Naive thymus-derived CD4-positive, alpha-beta T cell (primary cell): Measurements from ENCODE around the gene CAMKK2. TPM values are rescaled to one million over a fixed set of nuclear protein-coding genes. Genes with fewer than 3 reads are reported as not detected.

Experiments
- ATAC-seq: fragments of 150-1000 bp; cut with Tn5 transposase; 2 replicates; pipeline ENCODE4 v1.10.0; 2021; ENCODE audit warnings: mild to moderate bottlenecking, moderate library complexity
- CTCF ChIA-PET: fragments of 350-600 bp; sonication (Branson Sonifier 250); formaldehyde crosslinking; loops from one replicate; lab custom pipeline; 2021; ENCODE audit warnings: antibody characterized with exemption; lab: Charles Lee
- POLR2A ChIA-PET: fragments of 350-600 bp; sonication (Branson Sonifier 250); formaldehyde crosslinking; loops from one replicate; lab custom pipeline; 2021; ENCODE audit warnings: antibody characterized with exemption, inconsistent platforms; lab: Charles Lee
- DNase-seq, 9 donors: peaks; one replicate each; pipeline versions ENCODE4 v3.0.0 to v3.0.0-alpha.2; 2020 to 2022; ENCODE audit warnings: mixed read lengths in 1 of 9
- H3K27ac ChIP-seq: one replicate; pipeline ENCODE4 v1.7.0; 2013; ENCODE audit warnings: mild to moderate bottlenecking, low read depth, low read length, moderate library complexity
- H3K27me3 ChIP-seq, 2 donors: one replicate each; pipeline ENCODE4 v1.7.0; 2013; ENCODE audit warnings: low read length in 2 of 2, mild to moderate bottlenecking in 2 of 2, moderate library complexity in 2 of 2; ENCODE audit not compliant: control insufficient read depth in 2 of 2, insufficient read depth in 2 of 2
- H3K36me3 ChIP-seq, 3 experiments: 1 replicate in 2 of 3; 2 replicates in 1 of 3; pipeline ENCODE4 v1.7.0; 2013; ENCODE audit warnings: low read length in 3 of 3, mild to moderate bottlenecking in 3 of 3, moderate library complexity in 1 of 3; ENCODE audit not compliant: insufficient read depth in 3 of 3, control insufficient read depth in 2 of 3
- H3K4me1 ChIP-seq, 2 donors: one replicate each; pipeline ENCODE4 v1.7.0; 2013; ENCODE audit warnings: low read length in 2 of 2, mild to moderate bottlenecking in 2 of 2, moderate library complexity in 1 of 2; ENCODE audit not compliant: control insufficient read depth in 2 of 2, insufficient read depth in 2 of 2
- H3K4me3 ChIP-seq: 2 replicates; pipeline ENCODE4 v1.7.0; 2013; ENCODE audit warnings: mild to moderate bottlenecking, low read length
- H3K9me3 ChIP-seq, 3 experiments: 1 replicate in 2 of 3; 2 replicates in 1 of 3; pipeline ENCODE4 v1.7.0; 2013; ENCODE audit warnings: low read length in 3 of 3; ENCODE audit not compliant: control insufficient read depth in 2 of 3
- H3K27ac Mint-ChIP-seq, 9 donors: one replicate each; pipeline ENCODE4 v1.8.0; 2020 to 2022; ENCODE audit warnings: mixed read lengths in 9 of 9, mild to moderate bottlenecking in 8 of 9, moderate library complexity in 5 of 9, inconsistent platforms in 2 of 9
- H3K27me3 Mint-ChIP-seq, 5 donors: one replicate each; pipeline ENCODE4 v1.8.0; 2021 to 2022; ENCODE audit warnings: mixed read lengths in 5 of 5, mild to moderate bottlenecking in 1 of 5
- H3K36me3 Mint-ChIP-seq, 5 donors: one replicate each; pipeline ENCODE4 v1.8.0; 2020 to 2022; ENCODE audit warnings: mixed read lengths in 5 of 5, mild to moderate bottlenecking in 3 of 5, inconsistent platforms in 1 of 5
- H3K4me1 Mint-ChIP-seq, 7 donors: one replicate each; pipeline ENCODE4 v1.8.0; 2020 to 2022; ENCODE audit warnings: mixed read lengths in 7 of 7, mild to moderate bottlenecking in 3 of 7, inconsistent platforms in 1 of 7
- H3K4me3 Mint-ChIP-seq, 10 donors: one replicate each; pipeline ENCODE4 v1.8.0; 2020 to 2022; ENCODE audit warnings: mild to moderate bottlenecking in 10 of 10, mixed read lengths in 10 of 10, moderate library complexity in 6 of 10, inconsistent platforms in 2 of 10
- H3K9me3 Mint-ChIP-seq, 11 donors: one replicate each; pipeline ENCODE4 v1.8.0; 2020 to 2022; ENCODE audit warnings: mixed read lengths in 11 of 11, mild to moderate bottlenecking in 4 of 11, inconsistent platforms in 1 of 11, moderate library complexity in 1 of 11
- intact Hi-C, 2 donors: fragments of 100-400 bp; cut with micrococcal nuclease; formaldehyde crosslinking; loops; one replicate each; pipeline ENCODE4 v1.15.1; 2023
- polyA plus RNA-seq, 2 donors: library from polyadenylated mRNA; unstranded; fragments of 300-500 nt; fragmentation: Illumina TruSeq; gene quantifications; one replicate each; pipeline ENCODE4 v1.2.3, GENCODE V29; 2021
- total RNA-seq, 6 experiments: library from RNA in 5 of 6; stranded (reverse) in 5 of 6; gene quantifications; 1 replicate in 5 of 6; 2 replicates in 1 of 6; pipeline ENCODE4 v1.2.3 and lab custom pipeline; 2021 to 2026

CAMKK2 gene
- total and polyA plus RNA-seq, 7 experiments from 2014 or later = 13.9 to 38.7 (median 15.5) TPM

DNA sequence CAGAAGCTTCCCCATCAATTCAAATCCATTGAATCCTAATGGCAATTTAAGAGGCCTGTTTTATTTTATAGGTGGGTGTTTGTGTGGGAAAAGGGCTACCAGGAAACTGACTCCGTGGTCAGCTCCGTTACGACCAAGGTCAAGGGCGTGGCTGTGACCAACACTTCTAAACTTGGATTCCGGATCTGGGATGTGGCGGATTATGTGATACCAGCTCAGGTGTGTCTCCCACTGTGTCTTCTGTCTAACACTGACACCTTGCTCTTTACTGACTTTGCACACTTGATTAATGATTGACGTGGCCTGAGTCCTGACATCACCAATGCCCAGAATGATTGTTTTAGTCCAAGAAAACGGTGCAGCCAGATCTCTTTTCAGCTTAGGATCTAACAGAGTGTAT, 79.4 kb downstream of the CAMKK2 start:
- ChIA-PET POLR2A (interaction anchor here (0.7 to 1.3 kb wide), 3 partner anchors 20 to 83 kb away, joined by 3 read pairs; no protein-coding TSS in a partner anchor), CTCF (interaction anchor here (0.6 to 1.1 kb wide), 2 partner anchors 9 to 523 kb away, joined by 3 to 6 read pairs; no protein-coding TSS in a partner anchor)
- ATAC-seq (no peak), DNase-seq (no peak)
- Mint-ChIP-seq H3K27ac (peak overlapping the region in 5 of 9 donors; percentile 7 to 70 (median 60)), H3K36me3 (peaks cover 3 to 47% (median 15%) of the 10 kb centered on the region in 5 donors), H3K27me3 (no peaks in the 10 kb centered on the region), H3K4me3 (no peak overlapping the region), H3K4me1 (peaks cover 0 to 49% (median 21%) of the 10 kb centered on the region in 7 donors), H3K9me3 (peaks cover 0 to 3% (median 0%) of the 10 kb centered on the region in 11 donors)
- no peak overlapping the region for H3K27ac ChIP-seq
- no peak overlapping the region for H3K4me3 ChIP-seq
- intact Hi-C loops = no loop called here
- H3K36me3 ChIP-seq = peaks cover 0 to 30% (median 0%) of the 10 kb centered on the region in 3 experiments
- no peaks in the 10 kb centered on the region for H3K9me3 ChIP-seq
- H3K27me3 ChIP-seq = no peaks in the 10 kb centered on the region
- H3K4me1 ChIP-seq = peaks cover 0 to 8% of the 10 kb centered on the region in 2 donors

DNA sequence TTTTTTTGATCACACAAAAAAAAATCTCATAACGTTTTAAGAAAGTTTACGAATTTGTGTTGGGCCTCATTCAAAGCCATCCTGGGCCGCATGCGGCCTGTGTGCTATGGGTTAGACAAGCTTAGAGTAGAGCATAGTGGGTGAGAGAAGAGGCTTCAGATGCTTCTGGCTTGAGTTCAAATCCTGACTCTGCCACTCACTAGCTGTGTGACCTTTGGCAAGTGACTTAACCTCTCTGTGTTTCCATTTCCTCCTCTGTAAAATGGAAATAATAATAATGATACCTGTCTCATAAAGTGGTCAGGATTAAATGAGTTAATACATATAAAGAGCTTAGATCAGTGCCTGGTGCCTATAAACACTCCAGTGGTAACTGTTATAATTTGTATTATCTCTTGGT, 80.4 kb downstream of the CAMKK2 start:
- intact Hi-C loops = no loop called here
- Mint-ChIP-seq H3K4me1 (peaks cover 7 to 49% (median 22%) of the 10 kb centered on the region in 7 donors), H3K27ac (peak overlapping the region in 6 of 9 donors; percentile 12 to 68 (median 40)), H3K9me3 (peaks cover 0 to 3% (median 0%) of the 10 kb centered on the region in 11 donors), H3K27me3 (no peaks in the 10 kb centered on the region), H3K36me3 (peaks cover 3 to 45% (median 15%) of the 10 kb centered on the region in 5 donors), H3K4me3 (no peak overlapping the region)
- ChIA-PET POLR2A (interaction anchor here (1.2 to 1.5 kb wide), 5 partner anchors 9 to 23 kb away, joined by 3 to 6 read pairs (median 3); no protein-coding TSS in a partner anchor), CTCF (interaction anchor here (0.6 to 1.1 kb wide), 3 partner anchors 8 to 76 kb away, joined by 3 to 4 read pairs (median 3); no protein-coding TSS in a partner anchor)
- DNase-seq (no peak), ATAC-seq (no peak)
- Histone ChIP-seq H3K4me1 (peaks cover 3 to 8% of the 10 kb centered on the region in 2 donors), H3K9me3 (no peaks in the 10 kb centered on the region), H3K27me3 (no peaks in the 10 kb centered on the region), H3K4me3 (no peak overlapping the region), H3K27ac (no peak overlapping the region), H3K36me3 (peaks cover 0 to 26% (median 0%) of the 10 kb centered on the region in 3 experiments)

DNA sequence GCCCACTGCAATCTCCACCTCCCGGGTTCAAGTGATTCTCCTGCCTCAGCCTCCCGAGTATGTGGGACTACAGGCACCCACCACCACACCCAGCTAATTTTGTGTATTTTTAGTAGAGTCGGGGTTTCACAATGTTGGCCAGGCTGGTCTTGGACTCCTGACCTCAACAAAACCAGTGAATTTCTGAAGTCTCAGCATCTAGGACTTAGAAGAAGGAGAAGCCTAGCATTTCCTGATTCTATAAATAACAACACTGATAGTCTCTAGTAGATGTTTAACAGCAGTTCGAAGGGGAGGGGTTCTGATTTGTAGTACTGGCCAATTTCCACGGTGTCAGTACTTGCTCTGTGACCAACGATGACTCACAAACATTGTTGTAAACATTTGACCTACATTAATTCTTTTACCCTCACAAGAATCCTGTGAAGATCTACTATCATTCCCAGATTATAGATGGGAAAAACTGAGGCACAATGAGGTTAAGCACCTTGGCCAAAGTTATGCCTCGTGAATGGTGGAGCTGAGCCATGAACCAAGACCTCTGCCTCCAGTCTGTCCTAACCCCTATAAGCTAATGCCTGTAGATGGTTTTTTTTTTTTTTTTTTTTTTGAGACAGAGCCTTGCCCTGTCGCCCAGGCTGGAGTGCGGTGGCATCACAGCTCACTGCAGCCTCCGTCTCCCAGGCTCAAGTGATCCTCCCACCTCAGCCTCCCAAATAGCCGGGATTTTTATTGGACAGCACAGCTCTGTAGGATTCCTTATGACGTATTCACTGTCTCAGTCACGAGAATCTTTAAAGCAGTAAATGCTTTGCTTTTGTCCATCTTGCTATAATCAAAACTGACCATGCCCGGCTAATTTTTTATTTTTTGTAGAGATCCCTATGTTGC, 81.4 kb downstream of the CAMKK2 start:
- ChIA-PET CTCF (interaction anchor here (0.6 to 2.7 kb wide), 4 partner anchors 9 to 119 kb away, joined by 3 to 6 read pairs (median 4); no protein-coding TSS in a partner anchor), POLR2A (interaction anchor here (1.0 to 1.5 kb wide), 4 partner anchors 10 to 24 kb away, joined by 3 to 6 read pairs (median 4); no protein-coding TSS in a partner anchor)
- DNase-seq (no peak), ATAC-seq (peak; percentile 56)
- Mint-ChIP-seq H3K9me3 (peaks cover 0 to 3% (median 0%) of the 10 kb centered on the region in 11 donors), H3K36me3 (peaks cover 3 to 45% (median 15%) of the 10 kb centered on the region in 5 donors), H3K27me3 (no peaks in the 10 kb centered on the region), H3K4me3 (peak overlapping the region in 1 of 10 donors; percentile 45), H3K4me1 (peaks cover 12 to 50% (median 27%) of the 10 kb centered on the region in 7 donors), H3K27ac (peak overlapping the region; percentile 21 to 72 (median 65))
- peaks cover 0 to 26% (median 0%) of the 10 kb centered on the region in 3 experiments for H3K36me3 ChIP-seq
- peaks cover 10 to 17% of the 10 kb centered on the region in 2 donors for H3K4me1 ChIP-seq
- no peak overlapping the region for H3K4me3 ChIP-seq
- H3K9me3 ChIP-seq = no peaks in the 10 kb centered on the region
- intact Hi-C loops = loop anchor here (5.0 kb wide), 2 partner anchors 198 to 313 kb away; partner anchors contain the start of genes C12orf43 (in 2 of the 2) and SPPL3 (in 1 of the 2)
- no peaks in the 10 kb centered on the region for H3K27me3 ChIP-seq
- peak overlapping the region; percentile 16 for H3K27ac ChIP-seq

DNA sequence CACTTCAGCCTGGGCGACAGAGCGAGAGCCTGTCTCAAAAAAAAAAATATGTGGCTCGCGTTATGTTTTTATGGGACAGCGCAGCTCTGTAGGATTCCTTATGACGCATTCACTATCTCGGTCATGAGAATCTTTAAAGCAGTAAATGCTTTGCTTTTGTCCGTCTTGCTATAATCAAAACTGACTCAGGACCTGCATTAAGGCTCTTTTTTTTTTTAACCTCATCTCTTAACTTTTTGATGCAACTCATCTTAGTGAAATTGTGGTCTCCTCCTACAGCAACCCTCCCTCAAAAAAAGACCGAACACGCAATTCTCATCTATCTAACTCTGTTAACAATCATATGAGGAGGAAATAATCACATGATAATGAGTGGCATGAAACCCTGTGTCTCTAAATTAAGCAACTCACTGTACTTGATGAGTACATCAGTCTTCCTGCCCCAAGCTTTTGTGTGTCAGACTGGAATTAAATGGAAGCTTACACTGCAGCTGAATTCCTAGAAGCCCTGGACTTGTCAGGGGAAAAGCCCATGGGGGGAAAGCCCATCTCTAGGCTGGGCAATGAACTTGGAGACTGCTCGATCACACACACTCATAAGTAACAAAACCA, 82.2 kb downstream of the CAMKK2 start:
- ATAC-seq (peak; percentile 33), DNase-seq (peak in 1 of 9 donors; percentile 38)
- Mint-ChIP-seq H3K9me3 (peaks cover 0 to 3% (median 0%) of the 10 kb centered on the region in 11 donors), H3K27me3 (no peaks in the 10 kb centered on the region), H3K27ac (peak overlapping the region; percentile 14 to 86 (median 49)), H3K36me3 (peaks cover 3 to 42% (median 15%) of the 10 kb centered on the region in 5 donors), H3K4me1 (peaks cover 15 to 49% (median 28%) of the 10 kb centered on the region in 7 donors), H3K4me3 (peak overlapping the region in 5 of 10 donors; percentile 1 to 45 (median 11))
- no peaks in the 10 kb centered on the region for H3K27me3 ChIP-seq
- intact Hi-C loops = loop anchor here (5.0 kb wide), 2 partner anchors 197 to 312 kb away; partner anchors contain the start of genes C12orf43 (in 2 of the 2) and SPPL3 (in 1 of the 2)
- POLR2A ChIA-PET = interaction anchor here (0.6 to 4.6 kb wide), 4 partner anchors 10 to 590 kb away, joined by 3 to 53 read pairs (median 3); no protein-coding TSS in a partner anchor
- H3K4me3 ChIP-seq = no peak overlapping the region
- peaks cover 10 to 19% of the 10 kb centered on the region in 2 donors for H3K4me1 ChIP-seq
- CTCF ChIA-PET = interaction anchor here (1.6 to 2.7 kb wide), 2 partner anchors 10 to 118 kb away, joined by 3 to 6 read pairs; no protein-coding TSS in a partner anchor
- peak overlapping the region; percentile 16 for H3K27ac ChIP-seq
- no peaks in the 10 kb centered on the region for H3K9me3 ChIP-seq
- H3K36me3 ChIP-seq = peaks cover 0 to 26% (median 0%) of the 10 kb centered on the region in 3 experiments

GRCh38 chr12:121212875-121213274, 83.6 kb downstream of the CAMKK2 start:
- Histone ChIP-seq H3K27me3 (no peaks in the 10 kb centered on the region), H3K4me1 (peaks cover 10 to 21% of the 10 kb centered on the region in 2 donors), H3K9me3 (no peaks in the 10 kb centered on the region), H3K27ac (no peak overlapping the region), H3K4me3 (no peak overlapping the region), H3K36me3 (peaks cover 0 to 13% (median 0%) of the 10 kb centered on the region in 3 experiments)
- no peak for DNase-seq
- H3K4me1 Mint-ChIP-seq = peaks cover 16 to 56% (median 32%) of the 10 kb centered on the region in 7 donors
- H3K27me3 Mint-ChIP-seq = no peaks in the 10 kb centered on the region
- H3K27ac Mint-ChIP-seq = peak overlapping the region in 4 of 9 donors; percentile 25 to 99 (median 54)
- peaks cover 0 to 29% (median 11%) of the 10 kb centered on the region in 5 donors for H3K36me3 Mint-ChIP-seq
- no peak overlapping the region for H3K4me3 Mint-ChIP-seq
- ChIA-PET CTCF (interaction anchor here (2.7 kb wide), 1 partner anchor 11 kb away, joined by 6 read pairs; no protein-coding TSS in a partner anchor), POLR2A (interaction anchor here (4.6 kb wide), 1 partner anchor 11 kb away, joined by 53 read pairs; no protein-coding TSS in a partner anchor)
- intact Hi-C loops = loop anchor here (5.0 kb wide), 2 partner anchors 196 to 311 kb away; partner anchors contain the start of genes C12orf43 (in 2 of the 2) and SPPL3 (in 1 of the 2)
- no peak for ATAC-seq
- H3K9me3 Mint-ChIP-seq = no peaks in the 10 kb centered on the region
